K562 (cell line): ENCODE data around the gene SLC25A42. TPM values are rescaled to one million over a fixed set of nuclear protein-coding genes. Genes with fewer than 3 reads are reported as not detected.

ENCODE experiments used
- BMI1 ChIP-seq: fragments of 150-350 bp; IDR thresholded peaks from 2 replicates; pipeline ENCODE4 v1.6.1; 2014; ENCODE audit warnings: low read length
- CREM ChIP-seq: IDR thresholded peaks from 2 replicates; pipeline ENCODE4 v1.6.1; 2014; ENCODE audit warnings: antibody characterized with exemption, low read depth
- GTF3C2 ChIP-seq: IDR thresholded peaks from 3 replicates; pipeline ENCODE4 v1.6.1; 2011; ENCODE audit warnings: borderline replicate concordance, mild to moderate bottlenecking, moderate library complexity; ENCODE audit not compliant: insufficient read length; ENCODE audit errors: extremely low read depth
- HDAC1 ChIP-seq, 2 experiments: fragments of 450-650 bp; IDR thresholded peaks; 2 replicates each; pipeline ENCODE4 v1.6.1; 2016 to 2017; ENCODE audit warnings: inconsistent platforms in 1 of 2, mild to moderate bottlenecking in 1 of 2, moderate library complexity in 1 of 2
- IRF1 ChIP-seq: sonication (generic); formaldehyde crosslinking; IDR thresholded peaks from 2 replicates; pipeline ENCODE4 v1.8.0; 2022; ENCODE audit warnings: missing genetic modification reagents, mild to moderate bottlenecking, borderline replicate concordance
- MGA ChIP-seq: fragments of 450-650 bp; IDR thresholded peaks from 2 replicates; pipeline ENCODE4 v1.6.1; 2016; ENCODE audit warnings: mild to moderate bottlenecking, moderate library complexity
- MTF1 ChIP-seq: fragments of 250-450 bp; sonication (Bioruptor Pico); IDR thresholded peaks from 2 replicates; pipeline ENCODE4 v1.9.0; 2021; ENCODE audit warnings: moderate library complexity, mild to moderate bottlenecking, inconsistent platforms, borderline replicate concordance
- POLR2H ChIP-seq: IDR thresholded peaks from 2 replicates; pipeline ENCODE4 v1.6.1; 2016; ENCODE audit warnings: missing genetic modification characterization, low read depth, mild to moderate bottlenecking, control low read depth, missing compliant biosample characterization, moderate library complexity
- PREB ChIP-seq: sonication (generic); formaldehyde crosslinking; IDR thresholded peaks from 2 replicates; pipeline ENCODE4 v1.8.1; 2023; ENCODE audit warnings: mild to moderate bottlenecking, missing genetic modification reagents
- PTRF ChIP-seq: fragments of 450-650 bp; IDR thresholded peaks from 2 replicates; pipeline ENCODE4 v1.6.1; 2016; ENCODE audit warnings: mild to moderate bottlenecking, missing genetic modification characterization, missing compliant biosample characterization
- ZBTB7A ChIP-seq: IDR thresholded peaks from 2 replicates; pipeline ENCODE4 v1.6.1; 2011; ENCODE audit warnings: low read depth, mild to moderate bottlenecking, low read length, moderate library complexity, borderline replicate concordance; ENCODE audit not compliant: control insufficient read depth
- polyA plus RNA-seq, 8 experiments: library from polyadenylated mRNA; depleted of rRNA in 4 of 8; stranded (reverse) in 5 of 8; unstranded in 3 of 8; fragments of >200 nt; fragmentation: Nextera tagmentation in 2 of 8; fragmentation: Illumina TruSeq in 1 of 8; extraction: Ambion mirVana in 2 of 8; extraction: Trizol in 1 of 8; gene quantifications; 2 replicates each; pipeline versions ENCODE4 v1.2.1 to v1.2.3, GENCODE V29; 2011 to 2014; ENCODE audit warnings: inconsistent platforms in 1 of 8, missing spikeins in 1 of 8
- total RNA-seq, 7 experiments: library from RNA; depleted of rRNA in 6 of 7; stranded (reverse); fragments of >200 nt in 6 of 7; fragmentation: Illumina TruSeq in 2 of 7; extraction: Trizol in 2 of 7; gene quantifications; 2 replicates each; pipeline versions ENCODE4 v1.2.1 to v1.2.3, GENCODE V29; 2011 to 2021; ENCODE audit warnings: low replicate concordance in 1 of 7

SLC25A42 gene
- total and polyA plus RNA-seq, 9 of the 15 experiments (the other 6 are each of a cell fraction or from before 2014, with no cell fraction given), result 0.59 to 32.2 (median 14.1) TPM

- TF ChIP-seq GTF3C2 (no peak), IRF1 (CRISPR knock-in tag) (no peak), HDAC1 (IDR thresholded peaks at IDR 0.05) (no peak), ZBTB7A (peak; percentile 43; the same call in 1 of the 2 replicates), CREM (peak; percentile 46; the same call in 1 of the 2 replicates), BMI1 (no peak), PREB (CRISPR knock-in tag) (no peak), MTF1 (CRISPR knock-in tag) (no peak), MGA (no peak), POLR2H (no peak), PTRF (tag) (no peak)
Measured at GRCh38 chr19:19115954-19116353, 52.2 kb downstream of the SLC25A42 start (continued).
